Measurements from ENCODE around the gene SUPT3H.

GRCh38 chr6:44808148-44808547 lies 569.6 kb downstream of the SUPT3H start:
- TF ChIP-seq CTCF (IDR thresholded peaks at IDR 0.05) (no peak), POLR2A (IDR thresholded peaks at IDR 0.05) (no peak)

Measured in lower leg skin (tissue), 3 donors.